Fibroblast of lung (primary cell): ENCODE measurements around the gene PDZD2. TPM values are rescaled to one million over a fixed set of nuclear protein-coding genes. Genes with fewer than 3 reads are reported as not detected.

ENCODE experiments used
- DNase-seq, 2 donors: peaks; one replicate each; pipeline versions ENCODE4 v3.0.0 to v3.0.0-alpha.2; 2010; ENCODE audit warnings: low read depth in 2 of 2
- H2AFZ ChIP-seq: 2 replicates; pipeline ENCODE4 v1.5.1; 2012; ENCODE audit warnings: low read length, control low read depth, inconsistent platforms
- H3K27ac ChIP-seq: 2 replicates; pipeline ENCODE4 v1.5.1; 2011; ENCODE audit warnings: low read length, control low read depth; ENCODE audit not compliant: insufficient read depth
- H3K27me3 ChIP-seq: 2 replicates; pipeline ENCODE4 v1.5.1; 2011; ENCODE audit warnings: mild to moderate bottlenecking, low read length; ENCODE audit not compliant: control insufficient read depth, insufficient read depth
- H3K36me3 ChIP-seq: 2 replicates; pipeline ENCODE4 v1.5.1; 2011; ENCODE audit warnings: low read length; ENCODE audit not compliant: control insufficient read depth, insufficient read depth
- H3K4me1 ChIP-seq: 2 replicates; pipeline ENCODE4 v1.5.1; 2011; ENCODE audit warnings: low read length; ENCODE audit not compliant: control insufficient read depth, insufficient read depth; ENCODE audit errors: extremely low read depth
- H3K4me2 ChIP-seq: 2 replicates; pipeline ENCODE4 v1.5.1; 2011; ENCODE audit warnings: low read length, control low read depth; ENCODE audit not compliant: insufficient read depth; ENCODE audit errors: extremely low read depth
- H3K4me3 ChIP-seq, 4 experiments: fragments of 200-600 bp in 1 of 4; sonication (generic) in 1 of 4; replicated peaks in 1 of 4; 2 replicates each; pipeline ENCODE4 v1.5.1; 2011 to 2016; ENCODE audit warnings: low read length in 4 of 4, low read depth in 3 of 4, mild to moderate bottlenecking in 3 of 4, control low read depth in 2 of 4, inconsistent platforms in 1 of 4, mixed read lengths in 1 of 4; ENCODE audit not compliant: insufficient read depth in 1 of 4; ENCODE audit errors: control extremely low read depth in 1 of 4
- H3K79me2 ChIP-seq: 2 replicates; pipeline ENCODE4 v1.5.1; 2012; ENCODE audit warnings: mild to moderate bottlenecking, low read length, inconsistent platforms; ENCODE audit not compliant: control insufficient read depth, insufficient read depth
- H3K9ac ChIP-seq: 2 replicates; pipeline ENCODE4 v1.5.1; 2011; ENCODE audit warnings: mild to moderate bottlenecking, low read length, control low read depth; ENCODE audit not compliant: insufficient read depth
- H3K9me3 ChIP-seq: 2 replicates; pipeline ENCODE4 v1.5.1; 2012; ENCODE audit warnings: low read depth, low read length; ENCODE audit not compliant: control insufficient read depth, insufficient read depth
- H4K20me1 ChIP-seq: 2 replicates; pipeline ENCODE4 v1.5.1; 2011; ENCODE audit warnings: low read length; ENCODE audit not compliant: control insufficient read depth, insufficient read depth; ENCODE audit errors: extremely low read depth
- EZH2 ChIP-seq: IDR thresholded peaks from 2 replicates; pipeline ENCODE4 v1.5.1; 2012; ENCODE audit warnings: low read length, control low read depth, mild to moderate bottlenecking; ENCODE audit errors: missing control alignments
- polyA plus RNA-seq, 2 donors: library from polyadenylated mRNA; depleted of rRNA in 1 of 2; stranded (reverse) in 1 of 2; unstranded in 1 of 2; fragments of >200 nt; gene quantifications; 2 replicates each; pipeline ENCODE4 v1.2.1, GENCODE V29; 2011 to 2012; ENCODE audit warnings: missing spikeins in 1 of 2
- total RNA-seq: library from RNA; depleted of rRNA; stranded (reverse); fragments of >200 nt; gene quantifications from 2 replicates; pipeline ENCODE4 v1.2.1, GENCODE V29; 2014
- TF ChIP-seq, protein P1 (sequence below), 2 donors: IDR thresholded peaks in 1 of 2; conservative IDR thresholded peaks in 1 of 2; 1 replicate in 1 of 2; 2 replicates in 1 of 2; pipeline ENCODE4 v1.5.1; 2011 to 2012; ENCODE audit warnings: low read length in 2 of 2, control low read depth in 1 of 2, inconsistent platforms in 1 of 2, low read depth in 1 of 2, mild to moderate bottlenecking in 1 of 2

Gene PDZD2
- total and polyA plus RNA-seq, 2 donors (not counting 1 experiment from before 2014, with no cell fraction given): 0.33 to 0.40 TPM

GRCh38 chr5:31807789-31808540, 169.0 kb downstream of the PDZD2 start:
- H3K79me2 ChIP-seq: no peaks in the 10 kb centered on the region
- H3K4me1 ChIP-seq: peaks cover 2% of the 10 kb centered on the region
- H3K9ac ChIP-seq: no peak overlapping the region
- no peak overlapping the region for H2AFZ ChIP-seq
- H3K4me3 ChIP-seq: no peak overlapping the region
- no peaks in the 10 kb centered on the region for H3K9me3 ChIP-seq
- TF ChIP-seq, protein P1, sequence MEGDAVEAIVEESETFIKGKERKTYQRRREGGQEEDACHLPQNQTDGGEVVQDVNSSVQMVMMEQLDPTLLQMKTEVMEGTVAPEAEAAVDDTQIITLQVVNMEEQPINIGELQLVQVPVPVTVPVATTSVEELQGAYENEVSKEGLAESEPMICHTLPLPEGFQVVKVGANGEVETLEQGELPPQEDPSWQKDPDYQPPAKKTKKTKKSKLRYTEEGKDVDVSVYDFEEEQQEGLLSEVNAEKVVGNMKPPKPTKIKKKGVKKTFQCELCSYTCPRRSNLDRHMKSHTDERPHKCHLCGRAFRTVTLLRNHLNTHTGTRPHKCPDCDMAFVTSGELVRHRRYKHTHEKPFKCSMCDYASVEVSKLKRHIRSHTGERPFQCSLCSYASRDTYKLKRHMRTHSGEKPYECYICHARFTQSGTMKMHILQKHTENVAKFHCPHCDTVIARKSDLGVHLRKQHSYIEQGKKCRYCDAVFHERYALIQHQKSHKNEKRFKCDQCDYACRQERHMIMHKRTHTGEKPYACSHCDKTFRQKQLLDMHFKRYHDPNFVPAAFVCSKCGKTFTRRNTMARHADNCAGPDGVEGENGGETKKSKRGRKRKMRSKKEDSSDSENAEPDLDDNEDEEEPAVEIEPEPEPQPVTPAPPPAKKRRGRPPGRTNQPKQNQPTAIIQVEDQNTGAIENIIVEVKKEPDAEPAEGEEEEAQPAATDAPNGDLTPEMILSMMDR (conservative IDR thresholded peaks at IDR 0.05 in 1 of 2, IDR thresholded peaks at IDR 0.05 in 1 of 2; ENCODE audit: low read depth in 1 of 2, low read length in 2 of 2): no peak
- TF ChIP-seq EZH2: no peak
- H3K27me3 ChIP-seq: peaks cover 5% of the 10 kb centered on the region
- no peaks in the 10 kb centered on the region for H4K20me1 ChIP-seq
- DNase-seq: no peak
- H3K4me2 ChIP-seq: no peak overlapping the region
- H3K36me3 ChIP-seq: no peaks in the 10 kb centered on the region
- no peak overlapping the region for H3K27ac ChIP-seq

- Histone ChIP-seq H3K79me2 (no peaks in the 10 kb centered on the region), H3K27me3 (peaks cover 5% of the 10 kb centered on the region), H4K20me1 (no peaks in the 10 kb centered on the region), H3K9ac (no peak overlapping the region), H3K4me2 (peak overlapping the region; percentile 36), H3K36me3 (no peaks in the 10 kb centered on the region), H3K4me1 (peaks cover 2% of the 10 kb centered on the region), H3K4me3 (no peak overlapping the region), H2AFZ (peak overlapping the region; percentile 70), H3K27ac (no peak overlapping the region), H3K9me3 (no peaks in the 10 kb centered on the region)
- peak; percentile 71 to 73 for DNase-seq
- no peak for TF ChIP-seq EZH2
- TF ChIP-seq, protein P1 (conservative IDR thresholded peaks at IDR 0.05 in 1 of 2, IDR thresholded peaks at IDR 0.05 in 1 of 2; ENCODE audit: low read depth in 1 of 2, low read length in 2 of 2): peak; percentile 71 to 74
These were observed 170.3 kb downstream of the PDZD2 start for GRCh38 chr5:31809050-31809870.

GRCh38 chr5:31811210-31811609, 172.3 kb downstream of the PDZD2 start:
- H3K4me2 ChIP-seq: no peak overlapping the region
- TF ChIP-seq EZH2: no peak
- H3K79me2 ChIP-seq: no peaks in the 10 kb centered on the region
- no peaks in the 10 kb centered on the region for H3K27me3 ChIP-seq
- H3K4me1 ChIP-seq: peaks cover 2% of the 10 kb centered on the region
- H4K20me1 ChIP-seq: no peaks in the 10 kb centered on the region
- H3K36me3 ChIP-seq: no peaks in the 10 kb centered on the region
- DNase-seq: peak; percentile 92 to 93
- H3K9me3 ChIP-seq: no peaks in the 10 kb centered on the region
- no peak overlapping the region for H3K27ac ChIP-seq
- no peak overlapping the region for H3K9ac ChIP-seq
- no peak overlapping the region for H3K4me3 ChIP-seq
- no peak overlapping the region for H2AFZ ChIP-seq
